Measurements from ENCODE around the gene SPNS3. TPM values are rescaled to one million over a fixed set of nuclear protein-coding genes. Genes with fewer than 3 reads are reported as not detected.
A peak's percentile ranks its signal among the peaks of the same experiment; 100 is the strongest.

Gene SPNS3
- total and polyA plus RNA-seq, 9 of the 15 experiments (the other 6 are each of a cell fraction or from before 2014, with no cell fraction given), result not detected

DNA sequence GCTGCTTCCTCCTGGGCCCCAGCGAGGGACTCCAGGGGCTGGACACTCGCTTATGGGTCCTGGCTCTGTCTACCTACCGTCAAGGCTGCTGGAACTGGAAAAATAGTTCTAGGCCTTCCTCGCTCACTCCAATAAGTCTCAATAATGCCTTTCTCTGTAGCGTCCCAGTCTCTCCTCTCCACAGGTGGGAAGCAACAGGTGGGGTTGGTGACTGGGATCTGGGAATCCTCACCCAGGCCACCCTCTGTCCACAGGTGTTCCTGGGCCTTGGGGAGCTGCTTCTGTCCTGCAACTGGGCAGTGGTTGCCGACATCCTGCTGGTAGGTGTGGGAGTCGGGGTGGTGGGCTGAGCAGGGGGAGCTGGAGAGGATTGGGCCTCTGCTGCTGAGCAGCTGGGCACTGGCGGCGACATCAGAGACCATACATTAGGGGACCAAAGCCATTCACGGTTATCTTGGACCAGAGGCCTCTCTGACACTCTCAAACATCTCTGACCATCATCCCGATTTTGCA is 44.6 kb downstream of the SPNS3 start:
- CTCF ChIA-PET (ENCODE audit: low intra/inter-chr PET ratio), result no interaction called here
- DNase-seq (ENCODE audit: extremely low read depth in 1 of 4, low spot score in 3 of 4) (no peak), ATAC-seq (no peak), FAIRE-seq (no peak)
- in situ Hi-C loops (cut with MboI) (no loop called here), intact Hi-C loops (cut with micrococcal nuclease) (no loop called here)
- Histone ChIP-seq H3K4me2 (ENCODE audit: insufficient read depth, low read length) (no peak overlapping the region), H3K27me3 (ENCODE audit: control insufficient read depth in 2 of 2, insufficient read depth in 2 of 2, low read length in 2 of 2) (peaks cover 10 to 59% of the 10 kb centered on the region in 2 experiments; a peak in 4 of 5 replicates), H3K9ac (ENCODE audit: insufficient read depth in 1 of 2, low read depth in 2 of 2, low read length in 2 of 2) (no peak overlapping the region), H2AFZ (ENCODE audit: low read depth, low read length) (no peak overlapping the region), H3K9me1 (ENCODE audit: control insufficient read depth, insufficient read depth, low read length) (no peaks in the 10 kb centered on the region), H3K9me3 (replicated peaks; ENCODE audit: control insufficient read depth, insufficient read depth, low read depth, low read length) (no peaks in the 10 kb centered on the region), H3K4me3 (no peak overlapping the region), H3K79me2 (ENCODE audit: control insufficient read depth, insufficient read depth, low read length) (no peaks in the 10 kb centered on the region), H3K27ac (ENCODE audit: extremely low read depth, low read depth, low read length) (no peak overlapping the region), H3K36me3 (ENCODE audit: control insufficient read depth, insufficient read depth, low read length) (no peaks in the 10 kb centered on the region), H3K4me1 (replicated peaks in 1 of 2; ENCODE audit: control insufficient read depth in 2 of 2, insufficient read depth in 2 of 2, low read length in 2 of 2) (no peaks in the 10 kb centered on the region), H4K20me1 (replicated peaks; ENCODE audit: control insufficient read depth, insufficient read depth, low read length) (no peaks in the 10 kb centered on the region)
- TF ChIP-seq CC2D1A (IDR thresholded peaks at IDR 0.05) (no peak), KLF1 (tag; IDR thresholded peaks at IDR 0.05) (no peak), TGIF2 (CRISPR knock-in tag; IDR thresholded peaks at IDR 0.05) (no peak)
- no TSS peak for BruUV-seq (replicated peaks)
- POLR2A ChIA-PET, result interaction anchor here (0.6 kb wide), 2 partner anchors 14 to 325 kb away, joined by 3 read pairs; no protein-coding TSS in a partner anchor
- 20% methylated on average over 11 of the region's 11 CpGs for WGBS (ENCODE audit: insufficient coverage, low coverage, missing lambda C conversion rate)

DNA sequence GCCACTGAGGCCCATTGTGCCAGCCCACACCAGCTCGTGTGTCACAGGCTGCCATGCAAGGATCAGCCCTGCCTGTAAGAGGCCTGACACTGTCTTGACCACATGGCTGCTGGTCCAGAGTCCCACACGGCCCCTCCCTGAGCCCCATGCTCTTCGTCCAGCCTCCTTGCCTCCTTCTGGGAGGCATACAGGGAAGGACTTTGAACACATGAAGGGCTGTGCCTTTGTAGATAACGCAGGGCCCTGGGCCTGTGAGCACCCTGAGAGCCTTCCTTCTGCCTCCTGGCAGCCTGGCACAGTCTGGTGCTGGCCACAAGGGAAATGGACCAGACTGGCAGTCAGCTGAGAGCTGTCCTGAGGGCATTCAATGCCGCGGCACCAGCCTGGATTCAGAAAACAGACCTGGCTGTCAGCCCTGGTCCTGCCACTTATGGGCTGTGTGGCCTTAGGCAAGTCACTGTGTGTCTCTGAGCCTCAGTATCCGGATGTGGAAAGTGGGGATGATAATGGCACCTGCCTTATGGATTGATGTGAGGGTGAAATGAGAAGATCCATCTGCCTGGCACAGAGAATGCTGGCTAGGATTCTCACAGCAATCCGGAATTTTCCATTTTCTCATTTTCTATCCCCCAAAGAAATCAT is 45.7 kb downstream of the SPNS3 start:
- H3K36me3 ChIP-seq (ENCODE audit: control insufficient read depth, insufficient read depth, low read length), result no peaks in the 10 kb centered on the region
- intact Hi-C loops (cut with micrococcal nuclease), result no loop called here
- H3K4me1 ChIP-seq (replicated peaks in 1 of 2; ENCODE audit: control insufficient read depth in 2 of 2, insufficient read depth in 2 of 2, low read length in 2 of 2), result no peaks in the 10 kb centered on the region
- in situ Hi-C loops (cut with MboI), result no loop called here
- no peaks in the 10 kb centered on the region for H4K20me1 ChIP-seq (replicated peaks; ENCODE audit: control insufficient read depth, insufficient read depth, low read length)
- H3K4me3 ChIP-seq, result no peak overlapping the region
- no peaks in the 10 kb centered on the region for H3K9me1 ChIP-seq (ENCODE audit: control insufficient read depth, insufficient read depth, low read length)
- BruUV-seq (replicated peaks), result no TSS peak
- ChIA-PET CTCF (ENCODE audit: low intra/inter-chr PET ratio) (no interaction called here), POLR2A (no interaction called here)
- DNase-seq (ENCODE audit: extremely low read depth in 1 of 4, low spot score in 3 of 4) (no peak), ATAC-seq (no peak), FAIRE-seq (no peak)
- H3K4me2 ChIP-seq (ENCODE audit: insufficient read depth, low read length), result no peak overlapping the region
- H3K9me3 ChIP-seq (replicated peaks; ENCODE audit: control insufficient read depth, insufficient read depth, low read depth, low read length), result no peaks in the 10 kb centered on the region
- H3K27ac ChIP-seq (ENCODE audit: extremely low read depth, low read depth, low read length), result no peak overlapping the region
- no peak for TF ChIP-seq ZNF124 (CRISPR knock-in tag; IDR thresholded peaks at IDR 0.05)
- no peak for TF ChIP-seq BRF1 (IDR thresholded peaks at IDR 0.05; ENCODE audit: borderline replicate concordance, extremely low read depth, insufficient read length)
- TF ChIP-seq KDM1A (IDR thresholded peaks at IDR 0.05), result 0 out of 4 replicates have a peak, but pooled peaks of 1 of the 2 experiments have one; percentile 15
- no peak for TF ChIP-seq ZKSCAN1 (IDR thresholded peaks at IDR 0.05; ENCODE audit: low read depth, low read length)
- TF ChIP-seq CBX2 (IDR thresholded peaks at IDR 0.05; ENCODE audit: insufficient read depth, low read length, poor library complexity, severe bottlenecking), result no peak
- no peak for TF ChIP-seq FUS (optimal IDR thresholded peaks at IDR 0.05; ENCODE audit: low read depth, low read length)
- peak; percentile 45 for TF ChIP-seq ZFP36 (IDR thresholded peaks at IDR 0.05; ENCODE audit: low read depth, low read length, partially characterized antibody)
- TF ChIP-seq RBM25 (IDR thresholded peaks at IDR 0.05; ENCODE audit: low read depth, low read length, severe bottlenecking), result peak; percentile 34
- TF ChIP-seq, protein P1, sequence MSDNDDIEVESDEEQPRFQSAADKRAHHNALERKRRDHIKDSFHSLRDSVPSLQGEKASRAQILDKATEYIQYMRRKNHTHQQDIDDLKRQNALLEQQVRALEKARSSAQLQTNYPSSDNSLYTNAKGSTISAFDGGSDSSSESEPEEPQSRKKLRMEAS (CRISPR knock-in tag; IDR thresholded peaks at IDR 0.05), result no peak
- no peak for TF ChIP-seq CCNT2 (IDR thresholded peaks at IDR 0.05; ENCODE audit: borderline replicate concordance, extremely low read depth, insufficient read length, low read depth, low read length)
- TF ChIP-seq ZNF785 (CRISPR knock-in tag; IDR thresholded peaks at IDR 0.05), result no peak
- peaks cover 6 to 57% of the 10 kb centered on the region in 2 experiments; a peak in 4 of 5 replicates for H3K27me3 ChIP-seq (ENCODE audit: control insufficient read depth in 2 of 2, insufficient read depth in 2 of 2, low read length in 2 of 2)
- H2AFZ ChIP-seq (ENCODE audit: low read depth, low read length), result no peak overlapping the region
- no peaks in the 10 kb centered on the region for H3K79me2 ChIP-seq (ENCODE audit: control insufficient read depth, insufficient read depth, low read length)
- WGBS (ENCODE audit: insufficient coverage, low coverage, missing lambda C conversion rate), result 0% methylated on average over 7 of the region's 8 CpGs
- H3K9ac ChIP-seq (ENCODE audit: insufficient read depth in 1 of 2, low read depth in 2 of 2, low read length in 2 of 2), result no peak overlapping the region

All from K562 (cell line).